Liver (tissue), 3 donors: Measurements from ENCODE around the gene GNAI3.

Experiments used
- ATF3 ChIP-seq: IDR thresholded peaks from 2 replicates; pipeline ENCODE4 v1.6.1; 2016; ENCODE audit warnings: antibody characterized with exemption
- CTCF ChIP-seq: fragments of 150-350 bp; IDR thresholded peaks from 2 replicates; pipeline ENCODE4 v1.5.1; 2017; ENCODE audit warnings: improper control_type of control experiment, low read depth, low read length; ENCODE audit not compliant: missing input control
- GABPA ChIP-seq, 2 donors: IDR thresholded peaks in 1 of 2; conservative IDR thresholded peaks in 1 of 2; 2 replicates each; pipeline ENCODE4 v1.6.1; 2016; ENCODE audit warnings: antibody characterized with exemption in 2 of 2, mild to moderate bottlenecking in 1 of 2, moderate library complexity in 1 of 2
- NR2F2 ChIP-seq: IDR thresholded peaks from 2 replicates; pipeline ENCODE4 v1.6.1; 2016; ENCODE audit warnings: antibody characterized with exemption
- RAD21 ChIP-seq, 2 donors: IDR thresholded peaks; 2 replicates each; pipeline ENCODE4 v1.6.1; 2016; ENCODE audit warnings: antibody characterized with exemption in 2 of 2, mild to moderate bottlenecking in 2 of 2
- REST ChIP-seq: IDR thresholded peaks from 2 replicates; pipeline ENCODE4 v1.6.1; 2016; ENCODE audit warnings: antibody characterized with exemption, mild to moderate bottlenecking
- TAF1 ChIP-seq: conservative IDR thresholded peaks from 2 replicates; pipeline ENCODE4 v1.6.1; 2016; ENCODE audit warnings: antibody characterized with exemption, mild to moderate bottlenecking
- YY1 ChIP-seq: IDR thresholded peaks from 2 replicates; pipeline ENCODE4 v1.6.1; 2016; ENCODE audit warnings: antibody characterized with exemption, mild to moderate bottlenecking
- donor health status: healthy.
- donor health status: healthy.

GRCh38 chr1:109565241-109565640, 16.8 kb downstream of the GNAI3 start:
- no peak for TF ChIP-seq TAF1
- TF ChIP-seq RAD21 (IDR thresholded peaks at IDR 0.05): no peak
- TF ChIP-seq CTCF: no peak
- TF ChIP-seq GABPA (IDR thresholded peaks at IDR 0.05 in 1 of 2, conservative IDR thresholded peaks at IDR 0.05 in 1 of 2): no peak
- TF ChIP-seq NR2F2: no peak
- no peak for TF ChIP-seq ATF3
- TF ChIP-seq YY1: no peak
- no peak for TF ChIP-seq REST
